Measurements from ENCODE around the gene ZNF397.
"Not testable (repeated sequence)": the region's sequence is repeated elsewhere in the genome, so short reads cannot be mapped to it uniquely, and the experiment has no call there.

Gene ZNF397

DNA sequence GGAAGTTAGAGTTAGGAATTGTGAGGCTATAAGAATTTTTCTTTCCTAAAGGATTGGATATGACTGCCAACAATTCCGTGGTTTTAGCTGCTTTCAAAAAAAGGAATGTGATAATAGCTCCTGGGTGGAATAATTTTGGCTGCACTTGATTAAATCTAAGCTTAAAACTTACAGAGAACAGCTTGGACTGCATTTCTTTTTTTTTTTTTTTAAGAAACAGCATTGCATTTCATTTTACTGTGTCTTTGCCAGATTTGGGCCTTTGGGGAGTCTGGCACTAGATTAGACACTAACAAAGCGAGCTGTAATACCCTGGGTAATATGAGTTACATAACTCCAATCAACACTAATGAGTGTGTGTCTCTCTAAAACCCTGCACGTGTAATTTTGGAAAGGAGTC, 37.8 kb upstream of the ZNF397 start:
- no peaks in the 10 kb centered on the region for H3F3A ChIP-seq (ENCODE audit: control insufficient read depth, insufficient read depth)
- TF ChIP-seq EZH2phosphoT487 (IDR thresholded peaks at IDR 0.05; ENCODE audit: borderline replicate concordance, low read length): no peak
- no peak for TF ChIP-seq CTCF (IDR thresholded peaks at IDR 0.05; ENCODE audit: low read depth, low read length, poor library complexity, severe bottlenecking)
- no peak overlapping the region for H3K4me3 ChIP-seq (ENCODE audit: low read length)
- no peaks in the 10 kb centered on the region for H3K79me2 ChIP-seq (ENCODE audit: control insufficient read depth, low read length)
- H3K4me1 ChIP-seq (ENCODE audit: control insufficient read depth, low read length): no peaks in the 10 kb centered on the region
- no peaks in the 10 kb centered on the region for H4K20me1 ChIP-seq (ENCODE audit: control insufficient read depth, insufficient read depth, low read depth, low read length)
- H3K36me3 ChIP-seq (ENCODE audit: control insufficient read depth, low read length): no peaks in the 10 kb centered on the region
- peaks cover 14% of the 10 kb centered on the region for H3K9me3 ChIP-seq (ENCODE audit: control insufficient read depth, insufficient read depth, low read length)
- H3K27ac ChIP-seq (ENCODE audit: low read depth, low read length): no peak overlapping the region
- H3K4me2 ChIP-seq (ENCODE audit: low read length): no peak overlapping the region
- H3K27me3 ChIP-seq (ENCODE audit: control insufficient read depth, low read length): no peaks in the 10 kb centered on the region
- no peaks in the 10 kb centered on the region for H3K9me2 ChIP-seq (replicated peaks; ENCODE audit: control insufficient read depth, low read length)

GRCh38 chr18:35205199-35205712, 35.6 kb upstream of the ZNF397 start:
- H3K27ac ChIP-seq (ENCODE audit: low read depth, low read length): no peak overlapping the region
- no peaks in the 10 kb centered on the region for H3K4me1 ChIP-seq (ENCODE audit: control insufficient read depth, low read length)
- no peaks in the 10 kb centered on the region for H3K9me2 ChIP-seq (replicated peaks; ENCODE audit: control insufficient read depth, low read length)
- H3K4me2 ChIP-seq (ENCODE audit: low read length): no peak overlapping the region
- H3K36me3 ChIP-seq (ENCODE audit: control insufficient read depth, low read length): no peaks in the 10 kb centered on the region
- H3K79me2 ChIP-seq (ENCODE audit: control insufficient read depth, low read length): no peaks in the 10 kb centered on the region
- H3F3A ChIP-seq (ENCODE audit: control insufficient read depth, insufficient read depth): no peaks in the 10 kb centered on the region
- TF ChIP-seq CTCF (IDR thresholded peaks at IDR 0.05; ENCODE audit: low read depth, low read length, poor library complexity, severe bottlenecking): no peak
- no peak for TF ChIP-seq EZH2phosphoT487 (IDR thresholded peaks at IDR 0.05; ENCODE audit: borderline replicate concordance, low read length)
- H4K20me1 ChIP-seq (ENCODE audit: control insufficient read depth, insufficient read depth, low read depth, low read length): no peaks in the 10 kb centered on the region
- no peaks in the 10 kb centered on the region for H3K27me3 ChIP-seq (ENCODE audit: control insufficient read depth, low read length)
- peaks cover 14% of the 10 kb centered on the region for H3K9me3 ChIP-seq (ENCODE audit: control insufficient read depth, insufficient read depth, low read length)
- H3K4me3 ChIP-seq (ENCODE audit: low read length): no peak overlapping the region

DNA sequence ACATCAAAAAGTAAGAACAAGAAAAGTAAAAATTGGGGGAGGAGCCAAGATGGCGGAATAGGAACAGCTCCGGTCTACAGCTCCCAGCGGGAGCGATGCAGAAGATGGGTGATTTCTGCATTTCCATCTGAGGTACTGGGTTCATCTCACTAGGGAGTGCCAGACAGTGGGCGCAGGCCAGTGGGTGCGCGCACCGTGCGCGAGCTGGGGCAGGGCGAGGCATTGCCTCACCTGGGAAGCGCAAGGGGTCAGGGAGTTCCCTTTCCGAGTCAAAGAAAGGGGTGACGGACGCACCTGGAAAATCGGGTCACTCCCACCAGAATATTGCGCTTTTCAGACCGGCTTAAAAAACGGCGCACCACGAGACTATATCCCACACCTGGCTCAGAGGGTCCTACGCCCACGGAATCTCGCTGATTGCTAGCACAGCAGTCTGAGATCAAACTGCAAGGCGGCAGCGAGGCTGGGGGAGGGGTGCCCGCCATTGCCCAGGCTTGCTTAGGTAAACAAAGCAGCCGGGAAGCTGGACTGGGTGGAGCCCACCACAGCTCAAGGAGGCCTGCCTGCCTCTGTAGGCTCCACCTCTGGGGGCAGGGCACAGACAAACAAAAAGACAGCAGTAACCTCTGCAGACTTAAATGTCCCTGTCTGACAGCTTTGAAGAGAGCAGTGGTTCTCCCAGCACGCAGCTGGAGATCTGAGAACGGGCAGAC, 34.9 kb upstream of the ZNF397 start:
- not testable (repeated sequence) for H3K79me2 ChIP-seq (ENCODE audit: control insufficient read depth, low read length); H3K4me3 ChIP-seq (ENCODE audit: low read length); H3K9me2 ChIP-seq (replicated peaks; ENCODE audit: control insufficient read depth, low read length); H3K4me1 ChIP-seq (ENCODE audit: control insufficient read depth, low read length); H4K20me1 ChIP-seq (ENCODE audit: control insufficient read depth, insufficient read depth, low read depth, low read length); H3K36me3 ChIP-seq (ENCODE audit: control insufficient read depth, low read length); H3K27ac ChIP-seq (ENCODE audit: low read depth, low read length); H3K4me2 ChIP-seq (ENCODE audit: low read length); H3F3A ChIP-seq (ENCODE audit: control insufficient read depth, insufficient read depth); H3K27me3 ChIP-seq (ENCODE audit: control insufficient read depth, low read length)
- peaks cover 14% of the 10 kb centered on the region for H3K9me3 ChIP-seq (ENCODE audit: control insufficient read depth, insufficient read depth, low read length)

DNA sequence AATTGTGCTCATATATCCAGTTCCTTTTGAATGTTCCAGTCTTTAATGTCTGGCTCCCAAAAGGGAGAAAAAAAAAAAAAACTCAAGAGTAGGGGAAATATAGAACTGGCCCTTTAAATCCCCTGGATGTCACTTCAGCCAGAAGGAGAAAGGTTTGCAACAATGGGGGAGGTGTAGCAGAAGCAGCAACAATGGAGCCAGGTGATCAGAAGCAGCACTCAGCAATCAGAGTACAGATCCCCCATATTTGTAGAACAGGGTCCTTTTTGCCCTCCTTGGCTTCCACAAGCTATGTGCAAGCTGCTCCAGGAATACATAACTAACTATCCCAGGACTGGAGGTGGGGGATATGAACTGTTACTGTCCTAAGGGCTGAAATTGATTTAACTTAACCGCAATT, 25.8 kb upstream of the ZNF397 start:
- H3K4me2 ChIP-seq (ENCODE audit: low read length): no peak overlapping the region
- no peaks in the 10 kb centered on the region for H4K20me1 ChIP-seq (ENCODE audit: control insufficient read depth, insufficient read depth, low read depth, low read length)
- 0 out of 2 replicates have a peak, but pooled peaks cover 3% of the 10 kb centered on the region for H3K4me1 ChIP-seq (ENCODE audit: control insufficient read depth, low read length)
- H3K36me3 ChIP-seq (ENCODE audit: control insufficient read depth, low read length): no peaks in the 10 kb centered on the region
- H3K4me3 ChIP-seq (ENCODE audit: low read length): no peak overlapping the region
- H3F3A ChIP-seq (ENCODE audit: control insufficient read depth, insufficient read depth): no peaks in the 10 kb centered on the region
- H3K27ac ChIP-seq (ENCODE audit: low read depth, low read length): no peak overlapping the region
- H3K27me3 ChIP-seq (ENCODE audit: control insufficient read depth, low read length): no peaks in the 10 kb centered on the region
- no peak for TF ChIP-seq EZH2phosphoT487 (IDR thresholded peaks at IDR 0.05; ENCODE audit: borderline replicate concordance, low read length)
- H3K79me2 ChIP-seq (ENCODE audit: control insufficient read depth, low read length): no peaks in the 10 kb centered on the region
- H3K9me3 ChIP-seq (ENCODE audit: control insufficient read depth, insufficient read depth, low read length): no peaks in the 10 kb centered on the region
- no peaks in the 10 kb centered on the region for H3K9me2 ChIP-seq (replicated peaks; ENCODE audit: control insufficient read depth, low read length)

- not testable (repeated sequence) for H3F3A ChIP-seq (ENCODE audit: control insufficient read depth, insufficient read depth); H3K4me1 ChIP-seq (ENCODE audit: control insufficient read depth, low read length); H3K27me3 ChIP-seq (ENCODE audit: control insufficient read depth, low read length); H3K4me2 ChIP-seq (ENCODE audit: low read length); H3K9me3 ChIP-seq (ENCODE audit: control insufficient read depth, insufficient read depth, low read length); H3K4me3 ChIP-seq (ENCODE audit: low read length); H3K36me3 ChIP-seq (ENCODE audit: control insufficient read depth, low read length); H3K27ac ChIP-seq (ENCODE audit: low read depth, low read length); H4K20me1 ChIP-seq (ENCODE audit: control insufficient read depth, insufficient read depth, low read depth, low read length); H3K9me2 ChIP-seq (replicated peaks; ENCODE audit: control insufficient read depth, low read length); H3K79me2 ChIP-seq (ENCODE audit: control insufficient read depth, low read length)
Measured at GRCh38 chr18:35216611-35217010, 24.2 kb upstream of the ZNF397 start.

GRCh38 chr18:35219331-35219730, 21.5 kb upstream of the ZNF397 start:
- H3K4me3 ChIP-seq (ENCODE audit: low read length); H3K4me1 ChIP-seq (ENCODE audit: control insufficient read depth, low read length); H3F3A ChIP-seq (ENCODE audit: control insufficient read depth, insufficient read depth); H3K9me2 ChIP-seq (replicated peaks; ENCODE audit: control insufficient read depth, low read length); H3K9me3 ChIP-seq (ENCODE audit: control insufficient read depth, insufficient read depth, low read length); H3K36me3 ChIP-seq (ENCODE audit: control insufficient read depth, low read length); H3K79me2 ChIP-seq (ENCODE audit: control insufficient read depth, low read length); H4K20me1 ChIP-seq (ENCODE audit: control insufficient read depth, insufficient read depth, low read depth, low read length); H3K27ac ChIP-seq (ENCODE audit: low read depth, low read length); H3K27me3 ChIP-seq (ENCODE audit: control insufficient read depth, low read length); H3K4me2 ChIP-seq (ENCODE audit: low read length): not testable (repeated sequence)

All from DOHH2 (cell line).